Measurements from ENCODE around the gene GPC1.

- no peak for TF ChIP-seq POLR2A (IDR thresholded peaks at IDR 0.05)
- TF ChIP-seq, protein P1, sequence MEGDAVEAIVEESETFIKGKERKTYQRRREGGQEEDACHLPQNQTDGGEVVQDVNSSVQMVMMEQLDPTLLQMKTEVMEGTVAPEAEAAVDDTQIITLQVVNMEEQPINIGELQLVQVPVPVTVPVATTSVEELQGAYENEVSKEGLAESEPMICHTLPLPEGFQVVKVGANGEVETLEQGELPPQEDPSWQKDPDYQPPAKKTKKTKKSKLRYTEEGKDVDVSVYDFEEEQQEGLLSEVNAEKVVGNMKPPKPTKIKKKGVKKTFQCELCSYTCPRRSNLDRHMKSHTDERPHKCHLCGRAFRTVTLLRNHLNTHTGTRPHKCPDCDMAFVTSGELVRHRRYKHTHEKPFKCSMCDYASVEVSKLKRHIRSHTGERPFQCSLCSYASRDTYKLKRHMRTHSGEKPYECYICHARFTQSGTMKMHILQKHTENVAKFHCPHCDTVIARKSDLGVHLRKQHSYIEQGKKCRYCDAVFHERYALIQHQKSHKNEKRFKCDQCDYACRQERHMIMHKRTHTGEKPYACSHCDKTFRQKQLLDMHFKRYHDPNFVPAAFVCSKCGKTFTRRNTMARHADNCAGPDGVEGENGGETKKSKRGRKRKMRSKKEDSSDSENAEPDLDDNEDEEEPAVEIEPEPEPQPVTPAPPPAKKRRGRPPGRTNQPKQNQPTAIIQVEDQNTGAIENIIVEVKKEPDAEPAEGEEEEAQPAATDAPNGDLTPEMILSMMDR (IDR thresholded peaks at IDR 0.05): no peak
Measured at GRCh38 chr2:240510513-240511210, 75.2 kb downstream of the GPC1 start.

Measured in heart left ventricle (tissue), 13 donors.